ENCODE results near the gene RECQL5. TPM values are rescaled to one million over a fixed set of nuclear protein-coding genes. Genes with fewer than 3 reads are reported as not detected.

The RECQL5 gene
- total and polyA plus RNA-seq, 2 experiments from 2014 or later: 23.1 to 44.4 TPM

DNA sequence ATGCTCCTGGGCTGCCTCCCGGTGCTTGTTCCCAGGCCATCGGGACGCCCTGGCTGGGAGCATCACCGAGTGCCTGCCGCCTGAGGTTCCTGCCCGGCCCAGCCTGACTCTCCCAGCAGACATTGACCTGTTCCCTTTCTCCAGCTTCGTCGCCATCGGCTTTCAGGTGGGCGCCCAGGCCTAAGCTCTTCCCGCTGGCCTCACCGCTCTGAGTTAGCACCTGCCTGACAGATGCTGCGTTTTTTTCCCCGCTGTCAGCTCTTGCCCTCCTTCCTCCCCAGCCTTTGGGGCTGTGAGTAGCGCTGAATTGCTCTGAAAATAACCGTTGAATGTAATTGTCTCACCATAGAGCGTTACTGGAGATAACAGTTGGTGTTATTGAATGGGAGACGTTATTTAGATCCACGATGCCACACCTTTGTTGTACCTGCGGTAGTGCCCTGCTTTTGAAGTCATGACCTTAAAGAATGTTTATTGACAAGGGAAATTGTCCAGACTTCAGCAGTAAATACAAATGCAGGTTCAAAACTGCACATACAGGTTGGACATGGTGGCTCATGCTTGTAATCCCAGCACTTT, 55.0 kb downstream of the RECQL5 start:
- Histone ChIP-seq H3K36me3 (replicated peaks; ENCODE audit: insufficient read depth, low read depth) (no peaks in the 10 kb centered on the region), H3K27ac (peak overlapping the region; percentile 96), H3K4me1 (ENCODE audit: insufficient read depth) (peaks cover 13% of the 10 kb centered on the region), H4K20me1 (ENCODE audit: insufficient read depth, poor library complexity, severe bottlenecking) (no peaks in the 10 kb centered on the region), H3K79me2 (peaks cover 5% of the 10 kb centered on the region), H3K9me2 (replicated peaks; ENCODE audit: insufficient read depth) (no peaks in the 10 kb centered on the region), H3K4me2 (peak overlapping the region; percentile 73), H2AFZ (no peak overlapping the region), H3K4me3 (no peak overlapping the region), H3K27me3 (no peaks in the 10 kb centered on the region), H3K9me3 (ENCODE audit: low read depth) (no peaks in the 10 kb centered on the region)
- DNase-seq (ENCODE audit: low spot score): no peak
- WGBS (ENCODE audit: low lambda C conversion rate, missing lambda C conversion rate): 66% methylated on average over 20 of the region's 20 CpGs
- no peak for TF ChIP-seq EZH2 (IDR thresholded peaks at IDR 0.05; ENCODE audit: borderline replicate concordance)
- TF ChIP-seq EZH2phosphoT487 (IDR thresholded peaks at IDR 0.05; ENCODE audit: low read depth, severe bottlenecking, unreplicated experiment): no peak
- TF ChIP-seq, protein P1, sequence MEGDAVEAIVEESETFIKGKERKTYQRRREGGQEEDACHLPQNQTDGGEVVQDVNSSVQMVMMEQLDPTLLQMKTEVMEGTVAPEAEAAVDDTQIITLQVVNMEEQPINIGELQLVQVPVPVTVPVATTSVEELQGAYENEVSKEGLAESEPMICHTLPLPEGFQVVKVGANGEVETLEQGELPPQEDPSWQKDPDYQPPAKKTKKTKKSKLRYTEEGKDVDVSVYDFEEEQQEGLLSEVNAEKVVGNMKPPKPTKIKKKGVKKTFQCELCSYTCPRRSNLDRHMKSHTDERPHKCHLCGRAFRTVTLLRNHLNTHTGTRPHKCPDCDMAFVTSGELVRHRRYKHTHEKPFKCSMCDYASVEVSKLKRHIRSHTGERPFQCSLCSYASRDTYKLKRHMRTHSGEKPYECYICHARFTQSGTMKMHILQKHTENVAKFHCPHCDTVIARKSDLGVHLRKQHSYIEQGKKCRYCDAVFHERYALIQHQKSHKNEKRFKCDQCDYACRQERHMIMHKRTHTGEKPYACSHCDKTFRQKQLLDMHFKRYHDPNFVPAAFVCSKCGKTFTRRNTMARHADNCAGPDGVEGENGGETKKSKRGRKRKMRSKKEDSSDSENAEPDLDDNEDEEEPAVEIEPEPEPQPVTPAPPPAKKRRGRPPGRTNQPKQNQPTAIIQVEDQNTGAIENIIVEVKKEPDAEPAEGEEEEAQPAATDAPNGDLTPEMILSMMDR (IDR thresholded peaks at IDR 0.05; ENCODE audit: poor library complexity): no peak

DNA sequence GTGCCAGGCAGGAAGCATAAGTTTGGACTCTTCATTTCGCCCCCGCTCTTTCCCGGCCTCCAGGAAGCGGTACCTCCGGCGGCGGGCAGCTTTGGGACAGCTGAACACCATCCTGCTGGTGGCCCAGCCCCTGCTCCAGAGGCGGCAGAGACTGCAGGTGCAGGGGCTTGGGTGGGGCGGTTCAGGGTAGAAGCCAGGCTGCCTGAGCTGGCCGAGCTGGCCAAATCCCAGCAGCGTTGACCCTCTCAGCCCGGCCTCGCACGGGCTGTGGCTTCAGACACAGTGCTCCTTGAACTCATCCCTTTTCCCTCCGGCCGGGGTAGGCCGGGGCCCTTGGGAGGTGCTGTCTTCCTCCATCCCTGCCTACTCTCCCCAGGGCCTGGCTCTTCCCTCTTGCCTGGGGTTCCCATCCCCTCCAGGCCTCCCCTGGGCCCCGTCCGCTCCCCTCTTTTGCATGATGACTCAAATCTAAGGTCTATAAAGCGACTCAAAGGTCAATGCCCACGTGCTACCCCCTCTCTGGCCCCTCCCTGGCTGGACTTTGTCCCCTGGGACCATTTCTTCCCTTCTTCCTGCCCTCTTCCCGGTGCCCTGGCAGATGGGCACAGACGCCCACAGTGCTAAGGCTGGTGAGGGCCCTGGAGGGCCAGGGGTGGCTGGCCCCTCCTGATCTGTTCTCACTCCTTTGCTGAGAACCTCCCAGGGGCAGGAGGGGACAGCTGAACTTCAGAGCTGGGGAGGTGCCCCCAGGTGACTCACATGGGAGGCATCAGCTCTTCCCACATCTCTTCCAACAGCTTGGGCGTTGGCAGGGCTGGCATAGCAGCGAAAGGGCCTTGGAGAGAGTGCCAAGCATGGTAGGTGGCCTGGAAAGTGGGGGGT, 56.6 kb downstream of the RECQL5 start:
- DNase-seq (ENCODE audit: low spot score): peak; percentile 83
- H3K4me1 ChIP-seq (ENCODE audit: insufficient read depth): peaks cover 13% of the 10 kb centered on the region

DNA sequence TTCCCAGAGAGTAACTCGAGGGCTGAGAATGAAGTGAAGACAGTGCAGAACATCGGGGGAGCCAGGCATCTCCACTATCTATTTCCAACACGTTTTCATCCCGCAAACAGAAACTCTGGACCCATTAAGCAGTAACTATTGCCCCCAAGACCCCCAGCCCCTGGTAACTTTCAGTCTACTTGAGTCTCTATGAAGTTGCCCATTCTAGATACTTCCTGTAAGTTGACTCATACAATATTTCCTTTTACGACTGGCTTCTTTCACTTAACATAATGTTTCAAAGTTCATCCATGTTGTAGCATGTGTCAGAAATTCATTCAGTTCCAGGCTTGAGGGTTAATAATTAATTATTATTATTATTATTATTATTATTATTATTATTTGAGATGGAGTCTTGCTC, 59.9 kb downstream of the RECQL5 start:
- H3K27ac ChIP-seq: peak overlapping the region; percentile 77
- no peak for DNase-seq (ENCODE audit: low spot score)
- no peaks in the 10 kb centered on the region for H3K9me3 ChIP-seq (ENCODE audit: low read depth)
- H3K79me2 ChIP-seq: peaks cover 5% of the 10 kb centered on the region
- H3K36me3 ChIP-seq (replicated peaks; ENCODE audit: insufficient read depth, low read depth): no peaks in the 10 kb centered on the region
- H3K4me3 ChIP-seq: no peak overlapping the region
- H3K4me2 ChIP-seq: no peak overlapping the region
- TF ChIP-seq EZH2phosphoT487 (IDR thresholded peaks at IDR 0.05; ENCODE audit: low read depth, severe bottlenecking, unreplicated experiment) (no peak), EZH2 (IDR thresholded peaks at IDR 0.05; ENCODE audit: borderline replicate concordance) (no peak)
- TF ChIP-seq, protein P1 (IDR thresholded peaks at IDR 0.05; ENCODE audit: poor library complexity): no peak
- peaks cover 13% of the 10 kb centered on the region for H3K4me1 ChIP-seq (ENCODE audit: insufficient read depth)
- H4K20me1 ChIP-seq (ENCODE audit: insufficient read depth, poor library complexity, severe bottlenecking): no peaks in the 10 kb centered on the region
- H2AFZ ChIP-seq: no peak overlapping the region
- H3K27me3 ChIP-seq: no peaks in the 10 kb centered on the region
- WGBS (ENCODE audit: low lambda C conversion rate, missing lambda C conversion rate): 86% methylated on average over 5 of the region's 5 CpGs
- no peaks in the 10 kb centered on the region for H3K9me2 ChIP-seq (replicated peaks; ENCODE audit: insufficient read depth)

More for the DNA sequence above, 56.6 kb downstream of the RECQL5 start:
- H2AFZ ChIP-seq: no peak overlapping the region
- TF ChIP-seq EZH2phosphoT487 (IDR thresholded peaks at IDR 0.05; ENCODE audit: low read depth, severe bottlenecking, unreplicated experiment): no peak
- no peak for TF ChIP-seq EZH2 (IDR thresholded peaks at IDR 0.05; ENCODE audit: borderline replicate concordance)
- TF ChIP-seq, protein P1 (IDR thresholded peaks at IDR 0.05; ENCODE audit: poor library complexity): no peak
- no peak overlapping the region for H3K4me3 ChIP-seq
- peaks cover 5% of the 10 kb centered on the region for H3K79me2 ChIP-seq
- no peaks in the 10 kb centered on the region for H3K27me3 ChIP-seq
- H4K20me1 ChIP-seq (ENCODE audit: insufficient read depth, poor library complexity, severe bottlenecking): no peaks in the 10 kb centered on the region
- H3K4me2 ChIP-seq: peak overlapping the region; percentile 73
- no peaks in the 10 kb centered on the region for H3K36me3 ChIP-seq (replicated peaks; ENCODE audit: insufficient read depth, low read depth)
- no peaks in the 10 kb centered on the region for H3K9me2 ChIP-seq (replicated peaks; ENCODE audit: insufficient read depth)
- peak overlapping the region; percentile 96 for H3K27ac ChIP-seq
- no peaks in the 10 kb centered on the region for H3K9me3 ChIP-seq (ENCODE audit: low read depth)
- WGBS (ENCODE audit: low lambda C conversion rate, missing lambda C conversion rate): 78% methylated on average over 22 of the region's 25 CpGs
